Esophagus squamous epithelium (tissue), 5 donors: ENCODE results near the gene CDK10. TPM values are rescaled to one million over a fixed set of nuclear protein-coding genes. Genes with fewer than 3 reads are reported as not detected.

Source experiments
- DNase-seq: peaks from one replicate; lab custom pipeline; 2025; lab: John Stamatoyannopoulos, UW
- H3K27ac ChIP-seq, 4 donors: fragments of 200-600 bp; sonication (generic); one replicate each; pipeline ENCODE4 v1.5.1; 2016 to 2019; ENCODE audit warnings: mild to moderate bottlenecking in 1 of 4
- H3K27me3 ChIP-seq, 4 donors: fragments of 200-600 bp; sonication (generic); 1 replicate in 3 of 4; 2 replicates in 1 of 4; pipeline versions ENCODE4 v1.5.1 to v1.6.0; 2017 to 2021; ENCODE audit warnings: antibody characterized with exemption in 1 of 4
- H3K36me3 ChIP-seq, 3 donors: fragments of 200-600 bp; sonication (generic); one replicate each; pipeline ENCODE4 v1.5.1; 2016 to 2019
- H3K4me1 ChIP-seq, 3 donors: fragments of 200-600 bp; sonication (generic); one replicate each; pipeline ENCODE4 v1.5.1; 2017 to 2019
- H3K4me3 ChIP-seq, 4 donors: fragments of 200-600 bp; sonication (generic); 1 replicate in 3 of 4; 2 replicates in 1 of 4; pipeline ENCODE4 v1.5.1; 2016 to 2019; ENCODE audit warnings: mild to moderate bottlenecking in 2 of 4, moderate library complexity in 1 of 4
- H3K9me3 ChIP-seq, 3 donors: fragments of 200-600 bp; sonication (generic); one replicate each; pipeline ENCODE4 v1.5.1; 2016 to 2019
- CTCF ChIP-seq, 6 experiments: fragments of 450-650 bp in 4 of 6; fragments of 200-600 bp in 2 of 6; sonication (generic) in 2 of 6; IDR thresholded peaks; one replicate each; pipeline ENCODE4 v1.5.1; 2016 to 2019; ENCODE audit warnings: antibody characterized with exemption in 6 of 6, mild to moderate bottlenecking in 4 of 6, moderate library complexity in 4 of 6
- POLR2A ChIP-seq, 4 donors: fragments of 450-650 bp; IDR thresholded peaks; one replicate each; pipeline ENCODE4 v1.6.1; 2017; ENCODE audit warnings: antibody characterized with exemption in 4 of 4, mild to moderate bottlenecking in 4 of 4, moderate library complexity in 3 of 4
- WGBS, 2 donors: methylation state at CpG; one replicate each; pipeline ENCODE4 v1.1.5; 2018; 5-methylcytosine and 5-hydroxymethylcytosine counted together
- intact Hi-C: fragments of 100-400 bp; cut with DNase I; formaldehyde crosslinking; loops from one replicate; pipeline ENCODE4 v1.15.0; 2022
- total RNA-seq, 4 donors: library from RNA; depleted of rRNA; stranded (reverse); fragments of >200 nt; gene quantifications; one replicate each; pipeline ENCODE4 v1.1.0, GENCODE V29; 2016
- donor health status: DM: yes; HTN: yes; CAD: no.

CDK10 gene
- total RNA-seq, 4 donors from 2014 or later: 21.6 to 45.0 (median 39.3) TPM

GRCh38 chr16:89741342-89742014 lies 55.0 kb downstream of the CDK10 start:
- DNase-seq: no peak
- WGBS, 2 donors: 82 to 86% methylated on average over 8 of the region's 11 CpGs
- Histone ChIP-seq H3K4me1 (no peaks in the 10 kb centered on the region), H3K4me3 (no peak overlapping the region), H3K27me3 (no peaks in the 10 kb centered on the region), H3K27ac (no peak overlapping the region), H3K9me3 (no peaks in the 10 kb centered on the region), H3K36me3 (peaks cover 28 to 63% (median 35%) of the 10 kb centered on the region in 3 donors)
- intact Hi-C loops: no loop called here
- TF ChIP-seq POLR2A (IDR thresholded peaks at IDR 0.05): no peak
- TF ChIP-seq CTCF (IDR thresholded peaks at IDR 0.05): no peak

- TF ChIP-seq CTCF (IDR thresholded peaks at IDR 0.05): no peak
- TF ChIP-seq POLR2A (IDR thresholded peaks at IDR 0.05): no peak
- Histone ChIP-seq H3K27me3 (no peaks in the 10 kb centered on the region), H3K4me3 (no peak overlapping the region), H3K9me3 (no peaks in the 10 kb centered on the region), H3K4me1 (no peaks in the 10 kb centered on the region), H3K27ac (no peak overlapping the region), H3K36me3 (peaks cover 22 to 54% (median 23%) of the 10 kb centered on the region in 3 donors)
- no peak for DNase-seq
- 80% methylated on average over 3 of the region's 4 CpGs; no CpG with 5 or more reads in 1 of the 2 donors for WGBS, 2 donors
- intact Hi-C loops: no loop called here
Observed at GRCh38 chr16:89742948-89743347, 56.5 kb downstream of the CDK10 start.

- H3K27me3 ChIP-seq: no peaks in the 10 kb centered on the region
- H3K4me1 ChIP-seq: no peaks in the 10 kb centered on the region
- no peak overlapping the region for H3K4me3 ChIP-seq
- peaks cover 3 to 44% (median 5%) of the 10 kb centered on the region in 3 donors for H3K36me3 ChIP-seq
- WGBS, 2 donors: 88 to 93% methylated on average over 7 to 8 of the region's 16 CpGs
- H3K27ac ChIP-seq: no peak overlapping the region
- intact Hi-C loops: no loop called here
- no peaks in the 10 kb centered on the region for H3K9me3 ChIP-seq
- DNase-seq: no peak
- TF ChIP-seq POLR2A (IDR thresholded peaks at IDR 0.05): no peak
- TF ChIP-seq CTCF (IDR thresholded peaks at IDR 0.05): no peak
Observed at GRCh38 chr16:89744813-89745212, 58.3 kb downstream of the CDK10 start.

Other genes with a start within 250 kb of the CDK10 start
- 10 to 100 TPM; 51.0 to 72.7 (median 66.9) TPM for gene ANKRD11, start 196.1 kb upstream of the CDK10 start, total RNA-seq
- gene SPG7, start 178.3 kb upstream of the CDK10 start, total RNA-seq: 100 to 1,000 TPM in 1 of 4 donors, 10 to 100 TPM in 3; 65.0 to 104 (median 84.9) TPM
- gene RPL13, start 126.0 kb upstream of the CDK10 start, total RNA-seq: 1,000 to 10,000 TPM; 3,143 to 7,972 (median 4,864) TPM
- gene CPNE7, start 110.9 kb upstream of the CDK10 start, total RNA-seq: 1 to 10 TPM in 3 of 4 donors, under 1 TPM in 1; 0.45 to 2.9 (median 2.1) TPM
- 1 to 10 TPM in 1 of 4 donors, under 1 TPM in 1, not detected in 2; 0.76 to 4.1 TPM for gene DPEP1, start 73.0 kb upstream of the CDK10 start, total RNA-seq
- gene CHMP1A, start 29.0 kb upstream of the CDK10 start, total RNA-seq: 100 to 1,000 TPM in 2 of 4 donors, 10 to 100 TPM in 2; 83.0 to 116 (median 104) TPM
- gene SPATA33, start 28.9 kb upstream of the CDK10 start, total RNA-seq: 1 to 10 TPM; 1.8 to 4.9 (median 2.8) TPM
- 10 to 100 TPM in 2 of 4 donors, 1 to 10 TPM in 2; 6.1 to 26.1 (median 8.9) TPM for gene SPATA2L, start 15.0 kb downstream of the CDK10 start, total RNA-seq
- 10 to 100 TPM in 3 of 4 donors, 1 to 10 TPM in 1; 7.1 to 25.0 (median 13.8) TPM for gene VPS9D1, start 34.2 kb downstream of the CDK10 start, total RNA-seq
- 10 to 100 TPM; 18.1 to 43.3 (median 34.1) TPM for gene ZNF276, start 34.8 kb downstream of the CDK10 start, total RNA-seq
- gene FANCA, start 130.0 kb downstream of the CDK10 start, total RNA-seq: 10 to 100 TPM in 1 of 4 donors, 1 to 10 TPM in 3; 3.8 to 29.0 (median 6.8) TPM
- 1 to 10 TPM; 3.4 to 9.6 (median 4.3) TPM for gene SPIRE2, start 141.8 kb downstream of the CDK10 start, total RNA-seq
- 100 to 1,000 TPM in 2 of 4 donors, 10 to 100 TPM in 2; 79.7 to 124 (median 101) TPM for gene TCF25, start 186.9 kb downstream of the CDK10 start, total RNA-seq
- 1 to 10 TPM; 1.1 to 3.4 (median 2.0) TPM for gene MC1R, start 232.2 kb downstream of the CDK10 start, total RNA-seq
- 1 to 10 TPM in 3 of 4 donors, not detected in 1; 2.2 to 9.6 (median 8.0) TPM for gene TUBB3, start 236.7 kb downstream of the CDK10 start, total RNA-seq